PC-9 (cell line): ENCODE measurements around the gene NAAA. TPM values are rescaled to one million over a fixed set of nuclear protein-coding genes. Genes with fewer than 3 reads are reported as not detected.

Experiments used
- BruUV-seq: library from RNA; stranded (reverse); fragments of 400-500 nt; replicated peaks from 2 replicates; lab custom pipeline; 2021; lab: Mats Ljungman, UMichigan
- CTCF ChIA-PET: fragments of 300-600 bp; sonication (Branson Sonifier 250); formaldehyde crosslinking; loops from one replicate; lab custom pipeline; 2022; ENCODE audit warnings: antibody characterized with exemption; lab: Charles Lee
- POLR2A ChIA-PET: fragments of 300-600 bp; sonication (Branson Sonifier 250); formaldehyde crosslinking; loops from one replicate; lab custom pipeline; 2022; ENCODE audit warnings: antibody characterized with exemption; ENCODE audit not compliant: unreplicated experiment; lab: Charles Lee
- DNase-seq, 2 experiments: peaks; one replicate each; pipeline versions ENCODE4 v3.0.0 to v3.0.0-alpha.2; 2015 to 2022; ENCODE audit warnings: mixed read lengths in 1 of 2
- H2AFZ ChIP-seq: fragments of 200-600 bp; sonication (generic); 2 replicates; pipeline ENCODE4 v1.8.1; 2017; ENCODE audit warnings: antibody characterized with exemption
- H3F3A ChIP-seq: fragments of 200-600 bp; sonication (generic); 2 replicates; pipeline ENCODE4 v1.8.1; 2017; ENCODE audit warnings: antibody characterized with exemption, mild to moderate bottlenecking, low read depth; ENCODE audit not compliant: insufficient read depth
- H3K27ac ChIP-seq: fragments of 200-600 bp; sonication (generic); 2 replicates; pipeline ENCODE4 v1.6.1; 2016; ENCODE audit warnings: mixed run types
- H3K27me3 ChIP-seq: fragments of 200-600 bp; sonication (generic); 2 replicates; pipeline ENCODE4 v1.6.1; 2016; ENCODE audit warnings: low read depth, mixed run types; ENCODE audit not compliant: insufficient read depth
- H3K36me3 ChIP-seq: fragments of 200-600 bp; sonication (generic); 2 replicates; pipeline ENCODE4 v1.6.1; 2016; ENCODE audit warnings: low read depth, mixed run types
- H3K4me1 ChIP-seq: fragments of 200-600 bp; sonication (generic); replicated peaks from 2 replicates; pipeline ENCODE4 v1.6.1; 2016; ENCODE audit warnings: mixed run types; ENCODE audit not compliant: insufficient read depth
- H3K4me2 ChIP-seq: fragments of 200-600 bp; sonication (generic); 2 replicates; pipeline ENCODE4 v1.6.1; 2017; ENCODE audit warnings: mixed run types
- H3K4me3 ChIP-seq: fragments of 200-600 bp; sonication (generic); 2 replicates; pipeline ENCODE4 v1.6.1; 2016; ENCODE audit warnings: mixed run types
- H3K79me2 ChIP-seq: fragments of 200-600 bp; sonication (generic); 2 replicates; pipeline ENCODE4 v1.6.1; 2017; ENCODE audit warnings: low read depth, mixed run types
- H3K9me2 ChIP-seq: fragments of 200-600 bp; sonication (generic); 2 replicates; pipeline ENCODE4 v1.8.1; 2017; ENCODE audit warnings: mild to moderate bottlenecking; ENCODE audit not compliant: insufficient read depth
- H3K9me3 ChIP-seq: fragments of 200-600 bp; sonication (generic); 2 replicates; pipeline ENCODE4 v1.8.1; 2016; ENCODE audit warnings: low read depth; ENCODE audit not compliant: insufficient read depth
- H4K20me1 ChIP-seq: fragments of 200-600 bp; sonication (generic); 2 replicates; pipeline ENCODE4 v1.8.1; 2017; ENCODE audit not compliant: insufficient read depth
- CTCF ChIP-seq: fragments of 200-600 bp; sonication (generic); conservative IDR thresholded peaks from 2 replicates; pipeline ENCODE4 v1.6.1; 2017; ENCODE audit warnings: mixed run types, antibody characterized with exemption, mild to moderate bottlenecking, moderate library complexity
- EZH2 ChIP-seq: fragments of 200-600 bp; sonication (generic); IDR thresholded peaks from 2 replicates; pipeline ENCODE4 v1.8.0; 2017; ENCODE audit warnings: antibody characterized with exemption, low read depth
- intact Hi-C: fragments of 100-400 bp; cut with micrococcal nuclease; formaldehyde crosslinking; loops from one replicate; pipeline ENCODE4 v1.10.0; 2022; ENCODE audit not compliant: unreplicated experiment
- total RNA-seq: library from RNA; stranded (reverse); gene quantifications from 2 replicates; pipeline ENCODE4 v1.2.3, GENCODE V29; 2021

The NAAA gene
- total RNA-seq, 1 experiment from 2014 or later: 3.6 TPM

GRCh38 chr4:75891611-75892010, 49.2 kb downstream of the NAAA start:
- POLR2A ChIA-PET: no interaction called here
- H3K79me2 ChIP-seq: no peaks in the 10 kb centered on the region
- no peak overlapping the region for H3K4me2 ChIP-seq
- no peaks in the 10 kb centered on the region for H3K27me3 ChIP-seq
- no peak for TF ChIP-seq EZH2
- TF ChIP-seq CTCF: no peak
- intact Hi-C loops: no loop called here
- CTCF ChIA-PET: no interaction called here
- H4K20me1 ChIP-seq: no peaks in the 10 kb centered on the region
- no peak for DNase-seq
- no peaks in the 10 kb centered on the region for H3K9me3 ChIP-seq
- no TSS peak for BruUV-seq
- no peak overlapping the region for H3K27ac ChIP-seq
- no peak overlapping the region for H2AFZ ChIP-seq
- no peaks in the 10 kb centered on the region for H3F3A ChIP-seq
- H3K4me1 ChIP-seq: no peaks in the 10 kb centered on the region
- no peaks in the 10 kb centered on the region for H3K9me2 ChIP-seq
- no peak overlapping the region for H3K4me3 ChIP-seq
- no peaks in the 10 kb centered on the region for H3K36me3 ChIP-seq

GRCh38 chr4:75889537-75890199, 51.1 kb downstream of the NAAA start:
- Histone ChIP-seq H3K4me1 (no peaks in the 10 kb centered on the region), H3K27ac (no peak overlapping the region), H3F3A (no peaks in the 10 kb centered on the region), H3K9me3 (no peaks in the 10 kb centered on the region), H2AFZ (no peak overlapping the region), H3K9me2 (no peaks in the 10 kb centered on the region), H3K27me3 (no peaks in the 10 kb centered on the region), H3K79me2 (no peaks in the 10 kb centered on the region), H3K4me3 (no peak overlapping the region), H3K4me2 (no peak overlapping the region), H3K36me3 (no peaks in the 10 kb centered on the region), H4K20me1 (no peaks in the 10 kb centered on the region)
- no peak for TF ChIP-seq CTCF
- no peak for TF ChIP-seq EZH2
- ChIA-PET POLR2A (no interaction called here), CTCF (no interaction called here)
- BruUV-seq: no TSS peak
- DNase-seq: no peak
- intact Hi-C loops: no loop called here

- BruUV-seq: no TSS peak
- Histone ChIP-seq H3K27ac (no peak overlapping the region), H4K20me1 (no peaks in the 10 kb centered on the region), H3F3A (no peaks in the 10 kb centered on the region), H3K4me2 (no peak overlapping the region), H3K27me3 (no peaks in the 10 kb centered on the region), H3K9me2 (no peaks in the 10 kb centered on the region), H3K9me3 (no peaks in the 10 kb centered on the region), H3K36me3 (no peaks in the 10 kb centered on the region), H3K79me2 (no peaks in the 10 kb centered on the region), H2AFZ (no peak overlapping the region), H3K4me3 (no peak overlapping the region), H3K4me1 (no peaks in the 10 kb centered on the region)
- POLR2A ChIA-PET: no interaction called here
- no peak for DNase-seq
- no peak for TF ChIP-seq CTCF
- TF ChIP-seq EZH2: no peak
- intact Hi-C loops: no loop called here
- CTCF ChIA-PET: no interaction called here
Observed at GRCh38 chr4:75886104-75886503, 54.7 kb downstream of the NAAA start.
